CD4-positive, alpha-beta T cell treated with Interferon gamma for 1 hour (primary cell): ENCODE results near the gene TNP2.
A peak's percentile ranks its signal among the peaks of the same experiment; 100 is the strongest.

ENCODE experiments used
- DNase-seq: peaks from one replicate; pipeline ENCODE4 v3.0.0-alpha.2; 2020

Gene TNP2

GRCh38 chr16:11268921-11269375 is at the start of gene TNP2:
Gene TNP2, minus strand, starts transcription at chr16:11269325. Its CDS starts 63 bp downstream, at chr16:11269262.
- DNase-seq = no peak

- DNase-seq = no peak
Measured at GRCh38 chr16:11318817-11319216, 49.7 kb upstream of the TNP2 start.

GRCh38 chr16:11316331-11317015 is 47.3 kb upstream of the TNP2 start:
- no peak for DNase-seq

- no peak for DNase-seq
Measured at GRCh38 chr16:11315510-11315909, 46.4 kb upstream of the TNP2 start.

- no peak for DNase-seq
Measured at GRCh38 chr16:11314309-11314894, 45.3 kb upstream of the TNP2 start.

GRCh38 chr16:11313493-11314308 is 44.6 kb upstream of the TNP2 start:
- no peak for DNase-seq

GRCh38 chr16:11312718-11313492 is 43.8 kb upstream of the TNP2 start:
- DNase-seq = peak; percentile 25

- DNase-seq = peak; percentile 72
Measured at GRCh38 chr16:11310997-11311561, 42.0 kb upstream of the TNP2 start.

GRCh38 chr16:11310634-11310977 is 41.5 kb upstream of the TNP2 start:
- DNase-seq = no peak

- peak; percentile 73 for DNase-seq
Measured at GRCh38 chr16:11309895-11310633, 40.9 kb upstream of the TNP2 start.

GRCh38 chr16:11308493-11309283 is 39.6 kb upstream of the TNP2 start:
- DNase-seq = peak; percentile 63

- DNase-seq = no peak
Measured at GRCh38 chr16:11307639-11308492, 38.7 kb upstream of the TNP2 start.

- DNase-seq = peak; percentile 36
Measured at GRCh38 chr16:11306997-11307638, 38.0 kb upstream of the TNP2 start.

- DNase-seq = no peak
Measured at GRCh38 chr16:11306381-11306780, 37.3 kb upstream of the TNP2 start.

GRCh38 chr16:11303405-11304138 is 34.4 kb upstream of the TNP2 start:
- DNase-seq = no peak

GRCh38 chr16:11302977-11303376 is 33.9 kb upstream of the TNP2 start:
- DNase-seq = no peak

- no peak for DNase-seq
Measured at GRCh38 chr16:11301645-11302501, 32.7 kb upstream of the TNP2 start.

GRCh38 chr16:11300560-11300892 is 31.4 kb upstream of the TNP2 start:
- DNase-seq = no peak
